Activated CD8-positive, alpha-beta T cell treated with anti-CD3 and anti-CD28 coated beads for 36 hours (primary cell): ENCODE measurements around the gene DUSP1. TPM values are rescaled to one million over a fixed set of nuclear protein-coding genes. Genes with fewer than 3 reads are reported as not detected.

Source experiments
- ATAC-seq: fragments of 200-7000 bp; cut with Tn5 transposase; one replicate; pipeline ENCODE4 v1.10.0; 2021; ENCODE audit warnings: mild to moderate bottlenecking, moderate library complexity
- CTCF ChIA-PET: fragments of 350-600 bp; sonication (Branson Sonifier 250); formaldehyde crosslinking; loops from one replicate; lab custom pipeline; 2021; ENCODE audit warnings: antibody characterized with exemption; lab: Charles Lee
- POLR2A ChIA-PET: fragments of 350-600 bp; sonication (Branson Sonifier 250); formaldehyde crosslinking; loops from one replicate; lab custom pipeline; 2021; ENCODE audit warnings: antibody characterized with exemption; lab: Charles Lee
- DNase-seq: peaks from one replicate; pipeline ENCODE4 v3.0.0-alpha.2; 2020
- H3K27ac Mint-ChIP-seq: one replicate; pipeline ENCODE4 v1.8.0; 2021; ENCODE audit warnings: mild to moderate bottlenecking, mixed read lengths
- H3K27me3 Mint-ChIP-seq: one replicate; pipeline ENCODE4 v1.8.0; 2021; ENCODE audit warnings: mixed read lengths
- H3K36me3 Mint-ChIP-seq: one replicate; pipeline ENCODE4 v1.8.0; 2021; ENCODE audit warnings: low read depth, mixed read lengths
- H3K4me1 Mint-ChIP-seq: one replicate; pipeline ENCODE4 v1.8.0; 2021; ENCODE audit warnings: low read depth, mixed read lengths
- H3K4me3 Mint-ChIP-seq: one replicate; pipeline ENCODE4 v1.8.0; 2021; ENCODE audit warnings: mild to moderate bottlenecking, moderate library complexity, mixed read lengths
- H3K9me3 Mint-ChIP-seq: one replicate; pipeline ENCODE4 v1.8.0; 2021; ENCODE audit warnings: mixed read lengths
- intact Hi-C: fragments of 100-400 bp; cut with micrococcal nuclease; formaldehyde crosslinking; loops from one replicate; pipeline ENCODE4 v1.10.0; 2022
- total RNA-seq, 2 experiments: library from RNA; stranded (reverse); gene quantifications; one replicate each; pipeline ENCODE4 v1.2.3, GENCODE V29; 2021
- TF ChIP-seq, protein P1 (sequence below): fragments of 200-600 bp; IDR thresholded peaks from one replicate; pipeline ENCODE4 v1.8.0; 2022; ENCODE audit warnings: antibody characterized with exemption, mild to moderate bottlenecking

The DUSP1 gene
- total RNA-seq, 2 experiments from 2014 or later, result 16.6 to 17.9 TPM

DNA sequence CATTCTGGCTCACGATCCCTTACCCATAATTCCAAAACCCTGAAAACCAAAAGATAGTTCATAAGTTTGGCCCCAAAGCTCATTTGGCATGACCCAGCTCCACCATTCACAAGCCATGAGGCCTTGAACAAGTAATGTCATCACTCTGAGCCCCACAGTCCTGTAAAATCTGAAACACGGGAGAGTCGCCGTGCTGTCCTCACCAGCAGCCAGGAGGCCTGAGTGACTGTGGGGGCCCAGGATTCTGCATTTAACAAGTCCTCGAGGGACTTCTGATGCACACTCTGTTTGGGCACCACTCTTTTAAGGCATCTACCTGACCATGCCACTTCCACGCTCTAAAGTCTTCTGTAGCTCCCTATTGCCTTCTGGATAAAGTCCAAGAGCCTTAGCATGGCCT, 40.8 kb downstream of the DUSP1 start:
- ChIA-PET CTCF (interaction anchor here (0.6 kb wide), 1 partner anchor 206 kb away, joined by 3 read pairs; no protein-coding TSS in a partner anchor), POLR2A (no interaction called here)
- DNase-seq (no peak), ATAC-seq (no peak)
- Mint-ChIP-seq H3K27me3 (no peaks in the 10 kb centered on the region), H3K36me3 (no peaks in the 10 kb centered on the region), H3K9me3 (no peaks in the 10 kb centered on the region), H3K27ac (no peak overlapping the region), H3K4me3 (no peak overlapping the region), H3K4me1 (no peaks in the 10 kb centered on the region)
- TF ChIP-seq, protein P1, sequence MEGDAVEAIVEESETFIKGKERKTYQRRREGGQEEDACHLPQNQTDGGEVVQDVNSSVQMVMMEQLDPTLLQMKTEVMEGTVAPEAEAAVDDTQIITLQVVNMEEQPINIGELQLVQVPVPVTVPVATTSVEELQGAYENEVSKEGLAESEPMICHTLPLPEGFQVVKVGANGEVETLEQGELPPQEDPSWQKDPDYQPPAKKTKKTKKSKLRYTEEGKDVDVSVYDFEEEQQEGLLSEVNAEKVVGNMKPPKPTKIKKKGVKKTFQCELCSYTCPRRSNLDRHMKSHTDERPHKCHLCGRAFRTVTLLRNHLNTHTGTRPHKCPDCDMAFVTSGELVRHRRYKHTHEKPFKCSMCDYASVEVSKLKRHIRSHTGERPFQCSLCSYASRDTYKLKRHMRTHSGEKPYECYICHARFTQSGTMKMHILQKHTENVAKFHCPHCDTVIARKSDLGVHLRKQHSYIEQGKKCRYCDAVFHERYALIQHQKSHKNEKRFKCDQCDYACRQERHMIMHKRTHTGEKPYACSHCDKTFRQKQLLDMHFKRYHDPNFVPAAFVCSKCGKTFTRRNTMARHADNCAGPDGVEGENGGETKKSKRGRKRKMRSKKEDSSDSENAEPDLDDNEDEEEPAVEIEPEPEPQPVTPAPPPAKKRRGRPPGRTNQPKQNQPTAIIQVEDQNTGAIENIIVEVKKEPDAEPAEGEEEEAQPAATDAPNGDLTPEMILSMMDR, result no peak
- intact Hi-C loops, result no loop called here

DNA sequence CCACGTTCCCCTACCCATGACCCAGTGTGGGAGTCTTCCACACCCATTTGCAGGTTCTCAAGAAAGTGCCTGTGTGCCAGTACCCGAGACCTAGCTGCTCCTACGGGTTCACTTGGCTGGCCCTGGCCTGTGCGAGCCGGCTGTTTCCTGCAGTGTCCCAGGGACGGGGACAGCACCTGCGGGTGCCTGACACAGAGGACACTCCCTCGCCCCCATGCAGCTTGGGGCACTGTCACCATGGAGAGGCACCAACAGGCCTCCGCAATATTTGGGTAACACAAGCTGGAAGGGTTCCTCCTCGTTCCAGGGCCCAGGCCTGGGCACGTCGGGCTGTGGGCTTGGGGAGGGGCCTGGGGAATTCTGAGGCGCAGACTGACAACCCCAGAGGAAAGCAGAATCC, 41.4 kb downstream of the DUSP1 start:
- no peaks in the 10 kb centered on the region for H3K27me3 Mint-ChIP-seq
- H3K36me3 Mint-ChIP-seq, result no peaks in the 10 kb centered on the region
- CTCF ChIA-PET, result interaction anchor here (0.6 to 1.5 kb wide), 2 partner anchors 13 to 207 kb away, joined by 3 to 5 read pairs; no protein-coding TSS in a partner anchor
- H3K9me3 Mint-ChIP-seq, result no peaks in the 10 kb centered on the region
- no peak overlapping the region for H3K4me3 Mint-ChIP-seq
- ATAC-seq (no peak), DNase-seq (no peak)
- no peaks in the 10 kb centered on the region for H3K4me1 Mint-ChIP-seq
- POLR2A ChIA-PET, result no interaction called here
- intact Hi-C loops, result no loop called here
- TF ChIP-seq, protein P1, result no peak
- no peak overlapping the region for H3K27ac Mint-ChIP-seq

DNA sequence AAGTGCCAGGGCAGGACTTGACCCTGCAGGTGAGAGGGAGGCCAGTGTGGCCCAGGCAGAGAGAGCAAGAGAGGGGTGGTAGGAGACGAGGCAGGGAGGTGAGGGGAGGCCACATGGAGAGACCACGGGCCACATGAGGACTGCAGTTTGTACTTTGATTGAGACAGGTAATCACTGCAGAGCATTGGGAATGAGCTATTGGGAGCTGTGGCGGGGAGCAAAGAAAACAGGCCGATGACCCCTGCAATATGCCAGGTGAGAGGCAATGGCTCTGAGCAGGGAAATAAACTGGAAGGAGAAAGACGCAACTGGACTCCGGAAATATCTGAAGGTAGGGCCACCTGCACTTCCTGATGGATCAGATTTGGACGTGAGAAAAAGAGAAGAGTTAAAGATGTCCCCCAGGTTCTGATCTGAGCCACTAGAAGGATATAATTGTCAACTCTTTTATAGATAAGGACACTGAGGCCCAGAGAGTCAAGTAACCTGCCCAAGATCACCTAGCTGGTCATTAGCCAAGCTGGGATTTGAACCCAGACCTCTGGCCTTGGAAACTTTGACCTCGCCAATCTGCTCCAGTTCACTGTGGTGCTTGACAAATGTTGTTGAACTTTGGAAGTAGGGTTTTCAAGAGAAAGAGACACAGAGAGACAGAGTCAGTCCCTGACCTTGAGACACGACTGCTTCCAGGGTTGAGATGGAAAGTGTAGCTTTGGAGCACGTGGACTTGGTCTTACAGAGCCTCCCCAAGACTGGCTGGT, 42.3 kb downstream of the DUSP1 start:
- CTCF ChIA-PET, result interaction anchor here (1.5 kb wide), 2 partner anchors 12 to 44 kb away, joined by 5 read pairs; no protein-coding TSS in a partner anchor
- no peak overlapping the region for H3K27ac Mint-ChIP-seq
- intact Hi-C loops, result no loop called here
- H3K36me3 Mint-ChIP-seq, result no peaks in the 10 kb centered on the region
- ATAC-seq (no peak), DNase-seq (no peak)
- TF ChIP-seq, protein P1, result no peak
- no peaks in the 10 kb centered on the region for H3K9me3 Mint-ChIP-seq
- POLR2A ChIA-PET, result no interaction called here
- no peak overlapping the region for H3K4me3 Mint-ChIP-seq
- no peaks in the 10 kb centered on the region for H3K27me3 Mint-ChIP-seq
- no peaks in the 10 kb centered on the region for H3K4me1 Mint-ChIP-seq

DNA sequence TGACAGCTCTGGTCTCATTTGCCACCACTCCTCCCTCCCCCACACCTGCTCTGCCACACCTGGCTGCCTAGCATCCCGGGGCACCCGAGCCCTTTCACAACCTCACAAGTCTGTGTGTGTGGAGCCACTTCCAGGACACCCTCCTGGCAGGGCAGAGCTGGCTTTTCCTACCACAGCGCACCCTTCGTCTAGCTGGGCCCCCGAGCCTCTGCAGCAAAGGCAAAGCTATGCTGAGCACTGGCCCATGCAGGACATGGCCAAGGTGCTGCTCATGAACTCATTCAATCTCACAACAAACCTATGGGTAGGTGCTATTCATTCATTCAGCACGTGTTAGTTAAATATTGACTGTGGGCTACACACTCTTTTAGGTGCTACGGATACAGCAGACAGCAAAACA, 43.4 kb downstream of the DUSP1 start:
- TF ChIP-seq, protein P1, result no peak
- H3K27ac Mint-ChIP-seq, result no peak overlapping the region
- no peaks in the 10 kb centered on the region for H3K9me3 Mint-ChIP-seq
- intact Hi-C loops, result no loop called here
- ATAC-seq (no peak), DNase-seq (no peak)
- no peaks in the 10 kb centered on the region for H3K36me3 Mint-ChIP-seq
- peaks cover 2% of the 10 kb centered on the region for H3K4me1 Mint-ChIP-seq
- no peaks in the 10 kb centered on the region for H3K27me3 Mint-ChIP-seq
- H3K4me3 Mint-ChIP-seq, result no peak overlapping the region
- CTCF ChIA-PET, result interaction anchor here (1.1 to 1.5 kb wide), 3 partner anchors 14 to 205 kb away, joined by 3 to 5 read pairs (median 3); no protein-coding TSS in a partner anchor
- POLR2A ChIA-PET, result no interaction called here

DNA sequence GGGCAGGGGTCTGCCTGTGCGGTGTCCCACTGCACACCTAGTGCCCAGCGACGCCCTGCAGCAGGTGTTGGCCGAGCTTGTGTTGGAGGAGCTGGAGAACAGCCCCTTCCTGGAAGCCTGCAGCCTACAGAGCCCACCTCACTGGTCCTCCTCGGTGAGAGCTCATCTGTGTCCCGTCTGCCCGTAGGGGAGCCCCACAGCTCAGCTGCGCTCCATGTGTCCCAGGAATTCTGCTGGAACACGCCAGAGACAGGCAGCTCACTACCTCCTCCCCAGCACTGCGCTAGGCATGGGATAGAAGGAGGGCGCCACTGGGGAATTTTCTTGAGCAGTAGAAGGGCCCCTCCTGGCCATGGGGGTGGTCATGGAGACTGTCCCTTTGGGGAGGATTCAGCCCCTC, 44.0 kb downstream of the DUSP1 start:
- CTCF ChIA-PET, result interaction anchor here (0.7 to 1.2 kb wide), 3 partner anchors 10 to 206 kb away, joined by 3 read pairs; no protein-coding TSS in a partner anchor
- no peak for ATAC-seq
- DNase-seq, result no peak
- intact Hi-C loops, result no loop called here
- Mint-ChIP-seq H3K27ac (no peak overlapping the region), H3K36me3 (no peaks in the 10 kb centered on the region), H3K27me3 (no peaks in the 10 kb centered on the region), H3K4me1 (peaks cover 8% of the 10 kb centered on the region), H3K4me3 (no peak overlapping the region), H3K9me3 (no peaks in the 10 kb centered on the region)
- TF ChIP-seq, protein P1, result no peak
- POLR2A ChIA-PET, result no interaction called here
